Fibroblast of lung (primary cell): Measurements from ENCODE around the gene VKORC1L1. TPM values are rescaled to one million over a fixed set of nuclear protein-coding genes. Genes with fewer than 3 reads are reported as not detected.

ENCODE experiments used
- DNase-seq, 2 donors: peaks; one replicate each; pipeline versions ENCODE4 v3.0.0 to v3.0.0-alpha.2; 2010; ENCODE audit warnings: low read depth in 2 of 2
- H2AFZ ChIP-seq: 2 replicates; pipeline ENCODE4 v1.5.1; 2012; ENCODE audit warnings: low read length, control low read depth, inconsistent platforms
- H3K27ac ChIP-seq: 2 replicates; pipeline ENCODE4 v1.5.1; 2011; ENCODE audit warnings: low read length, control low read depth; ENCODE audit not compliant: insufficient read depth
- H3K27me3 ChIP-seq: 2 replicates; pipeline ENCODE4 v1.5.1; 2011; ENCODE audit warnings: mild to moderate bottlenecking, low read length; ENCODE audit not compliant: control insufficient read depth, insufficient read depth
- H3K36me3 ChIP-seq: 2 replicates; pipeline ENCODE4 v1.5.1; 2011; ENCODE audit warnings: low read length; ENCODE audit not compliant: control insufficient read depth, insufficient read depth
- H3K4me1 ChIP-seq: 2 replicates; pipeline ENCODE4 v1.5.1; 2011; ENCODE audit warnings: low read length; ENCODE audit not compliant: control insufficient read depth, insufficient read depth; ENCODE audit errors: extremely low read depth
- H3K4me2 ChIP-seq: 2 replicates; pipeline ENCODE4 v1.5.1; 2011; ENCODE audit warnings: low read length, control low read depth; ENCODE audit not compliant: insufficient read depth; ENCODE audit errors: extremely low read depth
- H3K4me3 ChIP-seq, 4 experiments: fragments of 200-600 bp in 1 of 4; sonication (generic) in 1 of 4; replicated peaks in 1 of 4; 2 replicates each; pipeline ENCODE4 v1.5.1; 2011 to 2016; ENCODE audit warnings: low read length in 4 of 4, low read depth in 3 of 4, mild to moderate bottlenecking in 3 of 4, control low read depth in 2 of 4, inconsistent platforms in 1 of 4, mixed read lengths in 1 of 4; ENCODE audit not compliant: insufficient read depth in 1 of 4; ENCODE audit errors: control extremely low read depth in 1 of 4
- H3K79me2 ChIP-seq: 2 replicates; pipeline ENCODE4 v1.5.1; 2012; ENCODE audit warnings: mild to moderate bottlenecking, low read length, inconsistent platforms; ENCODE audit not compliant: control insufficient read depth, insufficient read depth
- H3K9ac ChIP-seq: 2 replicates; pipeline ENCODE4 v1.5.1; 2011; ENCODE audit warnings: mild to moderate bottlenecking, low read length, control low read depth; ENCODE audit not compliant: insufficient read depth
- H3K9me3 ChIP-seq: 2 replicates; pipeline ENCODE4 v1.5.1; 2012; ENCODE audit warnings: low read depth, low read length; ENCODE audit not compliant: control insufficient read depth, insufficient read depth
- H4K20me1 ChIP-seq: 2 replicates; pipeline ENCODE4 v1.5.1; 2011; ENCODE audit warnings: low read length; ENCODE audit not compliant: control insufficient read depth, insufficient read depth; ENCODE audit errors: extremely low read depth
- CTCF ChIP-seq, 2 donors: IDR thresholded peaks in 1 of 2; conservative IDR thresholded peaks in 1 of 2; 1 replicate in 1 of 2; 2 replicates in 1 of 2; pipeline ENCODE4 v1.5.1; 2011 to 2012; ENCODE audit warnings: low read length in 2 of 2, control low read depth in 1 of 2, inconsistent platforms in 1 of 2, low read depth in 1 of 2, mild to moderate bottlenecking in 1 of 2
- EZH2 ChIP-seq: IDR thresholded peaks from 2 replicates; pipeline ENCODE4 v1.5.1; 2012; ENCODE audit warnings: low read length, control low read depth, mild to moderate bottlenecking; ENCODE audit errors: missing control alignments
- polyA plus RNA-seq, 2 donors: library from polyadenylated mRNA; depleted of rRNA in 1 of 2; stranded (reverse) in 1 of 2; unstranded in 1 of 2; fragments of >200 nt; gene quantifications; 2 replicates each; pipeline ENCODE4 v1.2.1, GENCODE V29; 2011 to 2012; ENCODE audit warnings: missing spikeins in 1 of 2
- total RNA-seq: library from RNA; depleted of rRNA; stranded (reverse); fragments of >200 nt; gene quantifications from 2 replicates; pipeline ENCODE4 v1.2.1, GENCODE V29; 2014

Gene VKORC1L1
- total and polyA plus RNA-seq, 2 donors (not counting 1 experiment from before 2014, with no cell fraction given), result 12.7 to 24.2 TPM

DNA sequence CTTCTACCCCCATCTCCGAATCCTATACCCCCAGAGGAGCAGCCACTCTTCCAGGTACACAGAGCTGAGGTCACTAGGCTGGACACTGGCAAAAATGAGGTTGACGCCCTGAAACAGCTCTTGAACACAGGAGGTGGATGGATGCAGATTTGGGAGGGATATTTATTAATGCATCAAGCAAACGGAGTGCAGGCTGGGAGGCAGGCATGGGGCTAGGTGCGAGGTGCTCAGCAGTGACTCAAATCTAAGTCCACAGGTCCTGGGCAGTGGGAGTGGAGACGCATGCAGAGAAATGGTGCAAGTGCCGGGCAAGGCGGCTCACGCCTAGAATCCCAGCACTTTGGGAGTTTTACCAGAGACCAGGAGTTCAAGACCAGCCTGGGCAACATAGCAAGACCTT, 98.1 kb downstream of the VKORC1L1 start:
- no peak for DNase-seq
- no peaks in the 10 kb centered on the region for H3K9me3 ChIP-seq
- H3K4me3 ChIP-seq, result no peak overlapping the region
- H2AFZ ChIP-seq, result no peak overlapping the region
- no peaks in the 10 kb centered on the region for H4K20me1 ChIP-seq
- peaks cover 12% of the 10 kb centered on the region for H3K36me3 ChIP-seq
- TF ChIP-seq CTCF (conservative IDR thresholded peaks at IDR 0.05 in 1 of 2, IDR thresholded peaks at IDR 0.05 in 1 of 2; ENCODE audit: low read depth in 1 of 2, low read length in 2 of 2), result no peak
- no peak for TF ChIP-seq EZH2
- H3K4me1 ChIP-seq, result no peaks in the 10 kb centered on the region
- no peak overlapping the region for H3K4me2 ChIP-seq
- no peaks in the 10 kb centered on the region for H3K27me3 ChIP-seq
- H3K79me2 ChIP-seq, result no peaks in the 10 kb centered on the region
- H3K27ac ChIP-seq, result no peak overlapping the region
- no peak overlapping the region for H3K9ac ChIP-seq

DNA sequence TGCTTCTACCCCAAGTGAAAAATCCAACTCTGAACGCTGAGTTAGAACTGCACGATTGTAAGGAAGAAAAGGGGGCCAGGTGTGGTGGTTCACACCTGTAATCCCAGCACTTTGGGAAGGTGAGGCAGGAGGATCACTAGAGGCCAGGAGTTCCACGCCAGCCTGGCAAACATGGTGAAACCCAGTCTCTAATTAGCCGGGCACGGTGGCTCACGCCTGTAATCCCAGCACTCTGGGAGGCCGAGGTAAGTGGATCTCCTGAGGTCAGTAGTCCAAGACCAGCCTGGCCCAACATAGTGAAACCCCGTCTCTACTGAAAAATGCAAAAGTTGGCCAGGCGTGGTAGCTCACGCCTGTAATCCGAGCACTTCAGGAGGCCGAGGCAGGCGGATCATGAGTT, 100.1 kb downstream of the VKORC1L1 start:
- H3K27ac ChIP-seq, result no peak overlapping the region
- H3K9me3 ChIP-seq, result no peaks in the 10 kb centered on the region
- H2AFZ ChIP-seq, result no peak overlapping the region
- no peaks in the 10 kb centered on the region for H3K79me2 ChIP-seq
- H3K27me3 ChIP-seq, result no peaks in the 10 kb centered on the region
- no peak for DNase-seq
- H3K4me3 ChIP-seq, result no peak overlapping the region
- H3K36me3 ChIP-seq, result peaks cover 8% of the 10 kb centered on the region
- H3K4me1 ChIP-seq, result no peaks in the 10 kb centered on the region
- no peak overlapping the region for H3K4me2 ChIP-seq
- no peak for TF ChIP-seq EZH2
- TF ChIP-seq CTCF (conservative IDR thresholded peaks at IDR 0.05 in 1 of 2, IDR thresholded peaks at IDR 0.05 in 1 of 2; ENCODE audit: low read depth in 1 of 2, low read length in 2 of 2), result no peak
- H4K20me1 ChIP-seq, result no peaks in the 10 kb centered on the region
- no peak overlapping the region for H3K9ac ChIP-seq

- DNase-seq, result no peak
- Histone ChIP-seq H3K79me2 (no peaks in the 10 kb centered on the region), H3K4me1 (no peaks in the 10 kb centered on the region)
Measured at GRCh38 chr7:65974191-65974801, 101.4 kb downstream of the VKORC1L1 start.

More at GRCh38 chr7:65974191-65974801, 101.4 kb downstream of the VKORC1L1 start:
- Histone ChIP-seq H3K9ac (no peak overlapping the region), H3K4me2 (no peak overlapping the region), H3K27me3 (no peaks in the 10 kb centered on the region), H3K4me3 (no peak overlapping the region), H3K27ac (no peak overlapping the region), H2AFZ (no peak overlapping the region), H3K9me3 (no peaks in the 10 kb centered on the region), H3K36me3 (peaks cover 11% of the 10 kb centered on the region), H4K20me1 (no peaks in the 10 kb centered on the region)
- TF ChIP-seq EZH2 (no peak), CTCF (conservative IDR thresholded peaks at IDR 0.05 in 1 of 2, IDR thresholded peaks at IDR 0.05 in 1 of 2; ENCODE audit: low read depth in 1 of 2, low read length in 2 of 2) (no peak)
